Dorsolateral prefrontal cortex (tissue), 118 donors: ENCODE measurements around the gene IL18BP. TPM values are rescaled to one million over a fixed set of nuclear protein-coding genes. Genes with fewer than 3 reads are reported as not detected.

ENCODE experiments used
- total RNA-seq, 120 experiments: library from RNA; stranded (reverse); gene quantifications; one replicate each; pipeline versions ENCODE4 v1.2.3 to v1.2.4, GENCODE V29; 2022

The IL18BP gene
- total RNA-seq, 120 experiments from 2014 or later, result 5.0 to 35.2 (median 12.5) TPM

Other genes with a start within 250 kb of the IL18BP start
- gene DEFB108B, start 165.7 kb upstream of the IL18BP start, total RNA-seq, result not detected
- not detected for gene DEFB131B, start 120.5 kb upstream of the IL18BP start, total RNA-seq
- gene XNDC1N, start 70.3 kb upstream of the IL18BP start, total RNA-seq, result 10 to 100 TPM in 58 of 120 experiments, 1 to 10 TPM in 62; 4.0 to 15.7 (median 9.8) TPM
- 10 to 100 TPM; 25.6 to 48.0 (median 34.6) TPM for gene RNF121, start 69.9 kb upstream of the IL18BP start, total RNA-seq
- gene NUMA1, start 81.6 kb downstream of the IL18BP start, total RNA-seq, result 100 to 1,000 TPM; 140 to 428 (median 218) TPM
- 10 to 100 TPM in 113 of 120 experiments, 1 to 10 TPM in 7; 7.7 to 39.9 (median 17.7) TPM for gene LRRC51, start 81.9 kb downstream of the IL18BP start, total RNA-seq
- gene LAMTOR1, start 104.4 kb downstream of the IL18BP start, total RNA-seq, result 100 to 1,000 TPM in 2 of 120 experiments, 10 to 100 TPM in 118; 54.1 to 105 (median 74.6) TPM
- gene TOMT, start 107.0 kb downstream of the IL18BP start, total RNA-seq, result 1 to 10 TPM in 1 of 120 experiments, under 1 TPM in 8, not detected in 111; 0.49 to 1.0 (median 0.64) TPM
- gene ANAPC15, start 113.8 kb downstream of the IL18BP start, total RNA-seq, result 10 to 100 TPM; 28.2 to 59.0 (median 40.8) TPM
- gene FOLR3, start 136.8 kb downstream of the IL18BP start, total RNA-seq, result 1 to 10 TPM in 6 of 120 experiments, under 1 TPM in 5, not detected in 109; 0.68 to 3.2 (median 1.4) TPM
- gene FOLR1, start 193.2 kb downstream of the IL18BP start, total RNA-seq, result 1 to 10 TPM in 10 of 120 experiments, under 1 TPM in 40, not detected in 70; 0.40 to 1.4 (median 0.69) TPM
- 10 to 100 TPM in 26 of 120 experiments, 1 to 10 TPM in 93, under 1 TPM in 1; 0.70 to 35.0 (median 5.7) TPM for gene FOLR2, start 217.9 kb downstream of the IL18BP start, total RNA-seq
- 100 to 1,000 TPM in 16 of 120 experiments, 10 to 100 TPM in 104; 45.2 to 209 (median 78.5) TPM for gene INPPL1, start 225.9 kb downstream of the IL18BP start, total RNA-seq
- under 1 TPM in 1 of 120 experiments, not detected in 119; 0.37 TPM for gene PHOX2A, start 245.3 kb downstream of the IL18BP start, total RNA-seq